IgD-negative memory B cell (primary cell): ENCODE measurements around the gene TBC1D9. TPM values are rescaled to one million over a fixed set of nuclear protein-coding genes. Genes with fewer than 3 reads are reported as not detected.
"Not testable (repeated sequence)": the region's sequence is repeated elsewhere in the genome, so short reads cannot be mapped to it uniquely, and the experiment has no call there.

Source experiments
- H3K27ac Mint-ChIP-seq, 3 donors: one replicate each; pipeline ENCODE4 v1.8.0; 2020 to 2022; ENCODE audit warnings: mild to moderate bottlenecking in 3 of 3, mixed read lengths in 3 of 3, moderate library complexity in 1 of 3
- H3K27me3 Mint-ChIP-seq: one replicate; pipeline ENCODE4 v1.8.0; 2021; ENCODE audit warnings: mixed read lengths
- H3K36me3 Mint-ChIP-seq: one replicate; pipeline ENCODE4 v1.8.0; 2020; ENCODE audit warnings: mild to moderate bottlenecking, mixed read lengths
- H3K4me1 Mint-ChIP-seq, 3 donors: one replicate each; pipeline ENCODE4 v1.8.0; 2020 to 2022; ENCODE audit warnings: mixed read lengths in 3 of 3, mild to moderate bottlenecking in 1 of 3
- H3K4me3 Mint-ChIP-seq, 4 donors: one replicate each; pipeline ENCODE4 v1.8.0; 2020 to 2022; ENCODE audit warnings: mild to moderate bottlenecking in 4 of 4, mixed read lengths in 4 of 4, moderate library complexity in 3 of 4
- H3K9me3 Mint-ChIP-seq, 3 donors: one replicate each; pipeline ENCODE4 v1.8.0; 2020 to 2021; ENCODE audit warnings: mixed read lengths in 3 of 3, mild to moderate bottlenecking in 1 of 3
- polyA plus RNA-seq: library from polyadenylated mRNA; unstranded; fragments of 300-500 nt; fragmentation: Illumina TruSeq; gene quantifications from one replicate; pipeline ENCODE4 v1.2.3, GENCODE V29; 2021

TBC1D9 gene
- polyA plus RNA-seq = 59.4 TPM

DNA sequence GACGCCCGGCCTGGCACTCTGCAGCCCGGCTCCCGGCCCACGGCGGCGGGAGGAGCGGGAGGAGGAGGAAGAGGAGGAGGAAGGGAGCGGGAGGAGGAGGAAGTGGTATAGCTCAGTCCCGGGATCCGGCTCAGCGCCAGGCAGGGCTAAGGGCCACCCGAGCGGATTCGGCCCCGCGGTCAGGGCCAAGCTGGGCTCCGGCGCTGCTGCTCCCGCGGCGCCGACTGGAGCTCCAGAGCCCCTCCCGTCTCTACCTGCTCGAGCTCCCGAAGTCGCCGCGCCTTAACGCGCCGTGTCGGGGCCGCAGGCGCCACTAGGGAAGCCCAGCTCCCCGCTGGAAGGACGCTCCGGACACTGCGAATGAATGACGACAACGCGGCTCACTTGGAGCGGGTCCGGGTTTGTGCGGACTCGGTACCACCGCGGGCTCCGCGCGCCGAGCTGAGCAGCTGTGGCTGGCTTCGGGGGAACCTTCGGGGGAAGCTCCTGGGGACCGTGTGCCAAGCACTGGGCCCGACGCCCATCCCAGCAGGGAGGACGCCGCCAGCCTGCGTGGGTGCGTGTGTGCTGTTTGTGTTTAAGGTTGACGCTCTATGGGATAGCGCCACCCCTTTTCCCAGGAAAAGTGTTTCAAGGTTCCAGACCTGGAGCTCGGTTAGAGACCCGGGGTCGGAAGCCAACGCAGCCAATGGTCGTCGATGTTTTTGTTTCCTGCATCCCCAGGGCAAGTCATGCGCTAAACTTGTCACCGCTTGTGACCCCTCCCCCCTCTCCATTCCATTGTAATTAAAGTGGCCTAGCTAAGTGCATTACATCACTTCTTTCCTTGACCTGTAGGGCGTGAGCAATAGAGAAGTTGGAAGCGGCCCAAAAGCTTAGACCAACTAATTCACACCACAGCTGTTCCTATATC, at the start of gene TBC1D9:
TSS of gene TBC1D9 (minus strand) at position 67 of the 913 bp plus-strand sequence. CDS start 340 bp downstream, outside the sequence.
- Mint-ChIP-seq H3K27ac (peak within 1 kb of the TSS; percentile 94 to 98 (median 97)), H3K36me3 (peaks cover 14% of the 10 kb centered on the region), H3K4me3 (peak within 1 kb of the TSS; percentile 85 to 97 (median 94)), H3K9me3 (peaks cover 0 to 3% (median 2%) of the 10 kb centered on the region in 3 donors), H3K27me3 (peaks cover 1% of the 10 kb centered on the region), H3K4me1 (peaks cover 40 to 46% (median 44%) of the 10 kb centered on the region in 3 donors)

DNA sequence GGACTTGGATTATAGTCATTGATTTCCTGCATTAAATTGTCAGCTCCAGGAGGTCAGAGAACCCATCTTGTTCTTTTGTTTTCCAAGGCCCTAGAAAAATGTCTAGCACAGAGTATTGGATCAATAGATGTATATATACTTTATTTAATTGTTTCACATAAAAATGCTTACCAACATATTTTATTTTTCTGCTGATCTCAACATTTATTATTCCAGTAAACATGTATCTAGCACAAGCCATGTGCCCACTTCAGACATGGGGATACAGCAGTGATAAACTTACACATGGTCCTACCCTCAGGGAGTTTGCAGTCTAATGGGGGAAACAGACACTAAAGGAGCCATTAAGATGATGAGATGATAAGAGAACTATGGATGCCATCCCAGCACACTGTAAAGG, 49.1 kb upstream of the TBC1D9 start:
- Mint-ChIP-seq H3K4me1 (peaks cover 69 to 77% (median 73%) of the 10 kb centered on the region in 3 donors), H3K27me3 (no peaks in the 10 kb centered on the region), H3K9me3 (peaks cover 1 to 4% (median 4%) of the 10 kb centered on the region in 3 donors), H3K4me3 (peak overlapping the region in 1 of 4 donors; percentile 9), H3K27ac (peak overlapping the region in 2 of 3 donors; percentile 96 to 97), H3K36me3 (peaks cover 3% of the 10 kb centered on the region)

DNA sequence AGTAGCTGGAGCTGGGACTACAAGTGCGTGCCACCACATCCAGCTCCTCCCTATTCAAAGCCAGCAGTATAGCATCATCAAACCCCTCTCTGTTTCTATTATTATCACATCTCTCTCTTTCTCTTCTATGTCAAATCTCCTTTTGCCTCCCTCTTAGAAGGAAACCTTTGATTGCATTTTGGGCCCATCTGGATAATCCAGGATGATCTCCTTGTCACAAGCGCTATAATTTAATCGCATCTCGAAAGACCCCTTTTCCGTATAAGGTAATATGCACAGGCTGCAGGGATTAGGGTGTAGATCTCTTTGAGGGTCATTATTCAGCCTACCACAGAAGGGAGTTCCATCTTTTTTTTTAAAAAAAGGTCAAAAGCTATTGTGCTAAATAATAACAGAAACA, 46.4 kb upstream of the TBC1D9 start:
- Mint-ChIP-seq H3K9me3 (peaks cover 0 to 9% (median 1%) of the 10 kb centered on the region in 3 donors), H3K27ac (peak overlapping the region in 2 of 3 donors; percentile 17 to 83), H3K4me1 (peaks cover 61 to 65% (median 63%) of the 10 kb centered on the region in 3 donors), H3K27me3 (no peaks in the 10 kb centered on the region), H3K36me3 (peaks cover 2% of the 10 kb centered on the region), H3K4me3 (peak overlapping the region; percentile 27 to 75 (median 50))

DNA sequence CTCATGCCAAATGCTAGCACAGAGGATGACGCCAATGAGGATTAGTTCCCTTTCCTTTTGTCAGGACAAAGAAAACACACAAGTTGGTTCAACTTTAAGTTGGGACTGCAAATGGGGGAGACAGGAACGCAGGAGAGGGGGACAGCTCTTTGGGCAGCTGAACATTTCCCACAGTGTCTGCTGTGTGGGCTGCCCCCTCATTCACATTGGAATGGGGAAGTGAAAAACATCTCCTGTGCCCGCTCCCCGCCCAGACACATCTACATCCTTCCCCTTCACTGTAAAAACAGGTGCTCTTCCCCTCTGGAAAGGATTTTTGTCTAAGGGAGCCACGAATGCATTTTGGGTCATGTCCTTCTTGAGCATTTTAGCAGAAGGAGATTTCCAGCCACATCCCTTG, 44.5 kb upstream of the TBC1D9 start:
- peaks cover 0 to 9% (median 1%) of the 10 kb centered on the region in 3 donors for H3K9me3 Mint-ChIP-seq
- no peaks in the 10 kb centered on the region for H3K36me3 Mint-ChIP-seq
- no peaks in the 10 kb centered on the region for H3K27me3 Mint-ChIP-seq
- peak overlapping the region; percentile 76 to 85 (median 84) for H3K27ac Mint-ChIP-seq
- peak overlapping the region; percentile 25 to 81 (median 72) for H3K4me3 Mint-ChIP-seq
- peaks cover 49 to 56% (median 52%) of the 10 kb centered on the region in 3 donors for H3K4me1 Mint-ChIP-seq

DNA sequence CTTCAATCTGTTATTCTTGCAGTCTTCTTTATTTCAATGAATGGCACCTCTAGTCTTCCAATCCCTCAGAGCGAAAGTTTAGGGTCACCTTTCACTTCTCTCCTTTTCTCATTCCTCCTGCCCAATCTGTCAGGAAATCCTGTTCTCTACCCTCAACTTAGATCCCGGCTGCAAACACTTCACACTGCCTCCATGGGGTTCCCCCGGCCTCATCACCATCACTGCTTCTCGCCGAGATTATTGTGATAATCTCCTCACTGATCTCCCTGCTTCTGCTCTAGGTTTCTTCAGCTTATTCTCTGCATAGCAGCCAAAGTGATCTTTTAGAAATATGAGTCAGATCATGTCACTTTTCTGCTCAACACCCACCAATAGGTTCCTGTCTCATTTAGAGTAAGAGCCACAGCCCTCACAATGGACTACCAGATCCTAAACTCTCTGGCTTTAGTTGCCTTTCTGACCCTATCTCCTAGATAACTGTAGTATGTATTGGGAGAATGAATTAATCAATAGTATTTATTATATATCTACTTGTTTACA, 43.6 kb upstream of the TBC1D9 start:
- Mint-ChIP-seq H3K4me3 (peak overlapping the region in 1 of 4 donors; percentile 14), H3K36me3 (peaks cover 2% of the 10 kb centered on the region), H3K4me1 (peaks cover 46 to 58% (median 48%) of the 10 kb centered on the region in 3 donors), H3K9me3 (peaks cover 0 to 5% (median 0%) of the 10 kb centered on the region in 3 donors), H3K27me3 (no peaks in the 10 kb centered on the region), H3K27ac (peak overlapping the region in 2 of 3 donors; percentile 17 to 29)

DNA sequence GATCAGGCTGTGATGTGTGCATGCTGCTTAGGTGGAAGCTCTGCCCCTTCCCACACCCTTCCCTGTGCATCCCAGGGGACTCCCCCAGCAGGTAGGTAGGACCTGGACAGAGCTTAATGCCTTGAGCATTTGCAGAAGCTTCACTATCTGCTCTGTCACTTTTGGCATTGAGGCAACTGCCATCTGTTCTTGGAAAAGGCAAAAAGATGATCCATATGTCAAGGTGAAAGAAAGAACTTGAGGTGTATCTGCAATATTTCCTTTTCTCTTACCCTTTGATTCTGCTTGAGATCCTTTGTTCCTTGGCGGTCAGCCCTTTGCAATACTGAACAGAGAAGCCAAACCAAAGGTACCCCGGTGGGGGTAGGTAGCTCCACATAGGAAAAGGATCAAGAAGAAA, 37.1 kb upstream of the TBC1D9 start:
- Mint-ChIP-seq H3K4me1 (peaks cover 35 to 76% (median 54%) of the 10 kb centered on the region in 3 donors), H3K27ac (peak overlapping the region; percentile 27 to 81 (median 77))

DNA sequence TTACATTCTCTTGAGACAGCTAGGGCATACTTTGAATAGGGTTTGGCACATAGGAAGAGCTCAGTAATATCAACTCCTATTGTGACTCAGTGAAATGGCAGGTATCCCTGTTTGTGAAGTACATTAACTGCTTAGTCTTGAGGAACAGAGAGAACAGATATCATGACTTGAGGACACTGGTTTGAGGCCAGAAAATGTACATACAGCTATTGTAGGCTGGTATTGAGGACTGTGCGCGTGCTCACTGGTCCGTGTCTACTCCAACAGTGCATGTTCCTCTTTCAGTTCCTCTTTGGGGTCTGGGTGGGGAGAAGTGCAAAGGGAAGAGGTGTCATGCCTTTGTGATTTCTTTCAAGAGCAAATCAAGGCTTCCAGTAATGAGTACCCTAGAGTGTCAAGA, 34.6 kb upstream of the TBC1D9 start:
- Mint-ChIP-seq H3K4me3 (peak overlapping the region; percentile 10 to 79 (median 28)), H3K27ac (peak overlapping the region; percentile 24 to 93 (median 26)), H3K27me3 (no peaks in the 10 kb centered on the region), H3K36me3 (peaks cover 4% of the 10 kb centered on the region), H3K4me1 (peaks cover 28 to 61% (median 49%) of the 10 kb centered on the region in 3 donors), H3K9me3 (peaks cover 0 to 3% (median 0%) of the 10 kb centered on the region in 3 donors)

More for the DNA sequence above, 37.1 kb upstream of the TBC1D9 start:
- H3K4me3 Mint-ChIP-seq = peak overlapping the region in 1 of 4 donors; percentile 91
- H3K36me3 Mint-ChIP-seq = peaks cover 4% of the 10 kb centered on the region
- no peaks in the 10 kb centered on the region for H3K27me3 Mint-ChIP-seq
- peaks cover 0 to 3% (median 0%) of the 10 kb centered on the region in 3 donors for H3K9me3 Mint-ChIP-seq

DNA sequence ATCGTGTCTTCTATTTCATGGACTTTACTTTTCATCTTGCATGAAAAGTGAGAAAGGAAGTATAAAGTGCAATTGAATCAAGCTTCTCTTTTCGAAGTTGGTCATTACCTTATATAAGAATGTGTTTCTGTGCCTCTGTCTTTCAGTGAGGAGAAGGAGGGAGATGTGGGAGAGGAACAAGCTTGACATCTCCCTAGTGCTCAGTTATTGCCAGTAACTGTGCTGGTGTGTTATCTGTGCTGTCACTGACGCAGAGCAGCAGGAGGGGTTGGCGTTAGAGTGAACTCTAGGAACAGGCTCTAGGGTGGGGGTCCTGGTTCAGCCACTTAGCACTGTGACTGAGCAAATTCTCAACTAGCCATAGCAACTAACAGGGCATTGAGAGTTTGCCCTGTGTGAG, 34.0 kb upstream of the TBC1D9 start:
- peak overlapping the region; percentile 10 to 79 (median 28) for H3K4me3 Mint-ChIP-seq
- no peaks in the 10 kb centered on the region for H3K27me3 Mint-ChIP-seq
- peaks cover 26 to 61% (median 48%) of the 10 kb centered on the region in 3 donors for H3K4me1 Mint-ChIP-seq
- H3K27ac Mint-ChIP-seq = peak overlapping the region; percentile 24 to 93 (median 26)
- H3K36me3 Mint-ChIP-seq = peaks cover 3% of the 10 kb centered on the region
- H3K9me3 Mint-ChIP-seq = peaks cover 0 to 3% (median 0%) of the 10 kb centered on the region in 3 donors

DNA sequence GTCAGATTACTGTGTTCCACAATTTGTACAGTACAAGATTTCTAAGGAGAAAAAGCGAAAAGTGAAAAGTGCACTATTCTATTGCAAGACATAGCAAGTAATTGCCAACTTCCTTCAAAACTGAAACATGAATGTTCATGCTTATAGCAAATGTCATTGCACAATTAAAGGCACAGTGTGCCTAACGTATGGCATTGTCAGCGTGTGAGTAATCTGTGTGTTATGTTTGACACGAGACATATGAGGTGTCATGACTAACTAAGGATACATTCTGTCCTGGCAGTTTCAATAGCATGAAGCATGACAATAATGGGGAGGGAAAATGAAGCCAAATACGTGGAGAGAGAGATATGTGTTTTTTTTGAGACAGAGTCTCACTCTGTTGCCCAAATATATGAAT, 33.6 kb upstream of the TBC1D9 start:
- H3K27ac Mint-ChIP-seq = peak overlapping the region; percentile 24 to 93 (median 26)

DNA sequence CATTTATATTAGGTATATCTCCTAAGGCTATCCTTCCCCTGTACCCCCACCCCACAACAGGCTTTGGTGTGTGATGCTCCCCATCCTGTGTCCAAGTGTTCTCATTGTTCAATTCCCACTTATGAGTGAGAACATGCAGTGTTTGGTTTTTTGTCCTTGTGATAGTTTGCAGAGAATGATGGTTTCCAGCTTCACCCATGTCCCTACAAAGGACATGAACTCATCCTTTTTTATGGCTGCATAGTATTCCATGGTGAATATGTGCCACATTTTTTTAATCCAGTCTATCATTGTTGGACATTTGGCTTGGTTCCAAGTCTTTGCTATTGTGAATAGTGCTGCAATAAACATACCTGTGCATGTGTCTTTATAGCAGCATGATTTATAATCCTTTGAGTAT, 26.6 kb upstream of the TBC1D9 start:
- not testable (repeated sequence) for H3K36me3 Mint-ChIP-seq, H3K27ac Mint-ChIP-seq, H3K4me3 Mint-ChIP-seq, H3K27me3 Mint-ChIP-seq, H3K9me3 Mint-ChIP-seq
- H3K4me1 Mint-ChIP-seq = peaks cover 4 to 16% (median 8%) of the 10 kb centered on the region in 3 donors

More for the DNA sequence above, 33.6 kb upstream of the TBC1D9 start:
- H3K36me3 Mint-ChIP-seq = peaks cover 1% of the 10 kb centered on the region
- peak overlapping the region; percentile 10 to 79 (median 42) for H3K4me3 Mint-ChIP-seq
- H3K27me3 Mint-ChIP-seq = no peaks in the 10 kb centered on the region
- peaks cover 0 to 3% (median 0%) of the 10 kb centered on the region in 3 donors for H3K9me3 Mint-ChIP-seq
- H3K4me1 Mint-ChIP-seq = peaks cover 23 to 57% (median 46%) of the 10 kb centered on the region in 3 donors

DNA sequence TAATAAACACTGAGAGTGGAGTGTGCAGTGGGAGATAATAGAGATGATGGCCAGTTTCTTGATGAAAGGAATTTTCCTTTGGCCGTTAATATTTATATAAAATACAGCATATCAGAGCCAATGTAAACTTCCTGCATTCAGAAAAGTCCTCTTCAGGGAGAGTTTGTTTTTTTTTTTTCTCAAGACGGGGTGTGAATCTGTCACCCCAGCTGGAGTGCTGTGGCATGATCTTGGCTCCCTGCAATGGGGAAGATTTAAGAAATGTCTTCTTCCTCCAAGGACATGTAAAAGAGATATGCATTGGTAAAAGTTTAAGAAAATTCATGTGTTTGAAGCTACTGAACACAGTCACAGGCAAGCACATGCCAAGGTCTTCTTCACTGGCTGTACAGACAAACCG, 25.4 kb upstream of the TBC1D9 start:
- Mint-ChIP-seq H3K4me3 (no peak overlapping the region), H3K27ac (no peak overlapping the region), H3K27me3 (no peaks in the 10 kb centered on the region), H3K9me3 (peaks cover 0 to 3% (median 2%) of the 10 kb centered on the region in 3 donors), H3K4me1 (peaks cover 8 to 22% (median 12%) of the 10 kb centered on the region in 3 donors), H3K36me3 (no peaks in the 10 kb centered on the region)

DNA sequence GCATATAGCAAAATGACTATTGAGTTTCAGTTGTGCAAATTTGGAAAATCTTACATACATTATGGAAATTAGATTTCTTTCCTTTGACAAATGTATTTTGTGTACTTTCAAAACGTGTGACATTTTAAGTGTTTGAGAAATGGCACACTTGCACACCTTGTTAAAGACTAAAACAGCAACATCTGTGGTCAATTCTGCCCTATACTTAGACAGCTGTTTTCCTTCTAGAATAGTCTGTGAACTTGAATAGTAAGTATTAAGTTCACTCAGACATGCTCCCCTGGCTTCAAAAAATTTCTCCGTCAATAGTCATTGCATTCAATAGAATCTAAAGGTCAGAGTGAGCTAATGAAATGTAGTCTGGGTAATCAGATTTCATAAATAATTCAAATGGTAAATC, 21.7 kb upstream of the TBC1D9 start:
- Mint-ChIP-seq H3K4me1 (peaks cover 21 to 32% (median 27%) of the 10 kb centered on the region in 3 donors), H3K4me3 (no peak overlapping the region), H3K27ac (no peak overlapping the region), H3K36me3 (peaks cover 5% of the 10 kb centered on the region), H3K9me3 (peaks cover 0 to 3% (median 0%) of the 10 kb centered on the region in 3 donors), H3K27me3 (no peaks in the 10 kb centered on the region)

DNA sequence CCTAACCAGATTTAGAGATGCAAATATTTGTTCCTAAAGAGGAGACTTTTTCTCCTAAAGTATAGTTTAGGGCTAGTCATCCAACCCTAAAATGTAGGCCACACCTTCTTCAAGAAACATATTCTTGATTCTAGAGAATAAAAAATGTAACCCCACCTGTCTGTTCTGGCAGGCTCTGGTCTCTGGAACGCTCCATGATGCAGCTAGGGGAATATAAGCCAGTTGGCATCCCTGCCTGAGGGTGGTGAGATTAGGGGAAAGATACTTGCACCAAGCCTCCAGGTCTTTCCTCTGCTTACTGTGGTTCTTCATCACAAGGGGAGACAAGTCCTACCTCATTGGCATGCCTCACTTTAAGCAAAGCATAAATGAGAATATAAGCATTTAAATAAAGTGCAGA, 21.2 kb upstream of the TBC1D9 start:
- Mint-ChIP-seq H3K4me1 (peaks cover 21 to 32% (median 27%) of the 10 kb centered on the region in 3 donors), H3K4me3 (peak overlapping the region in 1 of 4 donors; percentile 52), H3K27me3 (no peaks in the 10 kb centered on the region), H3K36me3 (peaks cover 6% of the 10 kb centered on the region), H3K9me3 (peaks cover 0 to 3% (median 0%) of the 10 kb centered on the region in 3 donors), H3K27ac (no peak overlapping the region)

DNA sequence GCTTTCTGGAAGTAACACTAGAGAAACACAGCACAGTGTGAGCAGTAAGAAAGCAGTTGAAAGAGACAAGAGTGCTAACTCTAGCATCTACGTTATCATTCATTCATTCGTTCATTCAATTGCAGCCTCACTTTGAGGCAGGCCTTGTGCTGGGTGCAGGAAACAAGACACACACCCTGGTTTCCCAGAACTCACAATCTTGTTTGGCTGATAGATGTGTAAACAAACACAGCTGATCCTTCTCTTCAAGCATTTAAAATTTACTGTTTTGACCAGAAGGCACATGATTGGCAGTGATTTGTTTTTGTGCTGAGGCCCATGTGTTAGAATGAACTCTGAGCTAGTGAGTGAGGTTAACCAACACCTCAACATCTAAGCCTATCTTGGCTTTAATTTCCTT, 20.4 kb upstream of the TBC1D9 start:
- Mint-ChIP-seq H3K36me3 (peaks cover 6% of the 10 kb centered on the region), H3K9me3 (peaks cover 0 to 3% (median 0%) of the 10 kb centered on the region in 3 donors), H3K4me1 (peaks cover 17 to 28% (median 22%) of the 10 kb centered on the region in 3 donors)

DNA sequence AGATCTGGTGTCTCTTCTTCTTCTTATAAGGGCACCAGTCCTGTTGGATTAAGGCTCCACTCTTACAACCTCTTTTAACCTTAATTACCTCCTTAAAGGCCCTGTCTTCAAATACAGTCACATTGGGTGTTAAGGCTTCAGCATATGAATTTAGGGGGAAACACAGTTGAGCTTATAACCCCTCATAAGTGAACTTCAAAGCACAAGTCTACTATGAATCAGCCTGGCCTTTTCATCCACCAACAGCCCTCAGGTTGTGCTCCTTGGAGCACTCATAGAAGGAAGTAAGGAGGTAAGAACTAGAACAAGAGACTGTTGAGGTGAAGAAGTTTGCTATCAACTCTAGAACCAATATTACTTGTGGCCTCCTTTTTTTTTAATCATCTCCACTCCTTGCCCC, 18.8 kb upstream of the TBC1D9 start:
- H3K4me1 Mint-ChIP-seq = peaks cover 20 to 28% (median 26%) of the 10 kb centered on the region in 3 donors
- H3K27me3 Mint-ChIP-seq = no peaks in the 10 kb centered on the region
- H3K36me3 Mint-ChIP-seq = peaks cover 8% of the 10 kb centered on the region
- no peak overlapping the region for H3K27ac Mint-ChIP-seq
- peak overlapping the region in 1 of 4 donors; percentile 3 for H3K4me3 Mint-ChIP-seq
- peaks cover 2 to 4% (median 3%) of the 10 kb centered on the region in 3 donors for H3K9me3 Mint-ChIP-seq

More for the DNA sequence above, 20.4 kb upstream of the TBC1D9 start:
- H3K27ac Mint-ChIP-seq = no peak overlapping the region
- no peaks in the 10 kb centered on the region for H3K27me3 Mint-ChIP-seq
- H3K4me3 Mint-ChIP-seq = no peak overlapping the region
